SK-N-SH (cell line): Measurements from ENCODE around the gene TMEM259. TPM values are rescaled to one million over a fixed set of nuclear protein-coding genes. Genes with fewer than 3 reads are reported as not detected.

Experiments used
- CTCF ChIA-PET: fragments of 300-600, 350-600 bp; formaldehyde crosslinking; extraction: SDS; loops from one replicate; lab custom pipeline; 2021; lab: Yijun Ruan, JAX
- POLR2A ChIA-PET: fragments of 350-600 bp; sonication (Branson Sonifier 250); formaldehyde crosslinking; extraction: SDS; loops from one replicate; lab custom pipeline; 2020; ENCODE audit warnings: antibody characterized with exemption, inconsistent platforms; lab: Yijun Ruan, JAX
- DNase-seq: peaks from one replicate; pipeline ENCODE4 v3.0.0; 2012
- H2AFZ ChIP-seq: fragments of 200-600 bp; sonication (generic); 2 replicates; pipeline ENCODE4 v1.8.1; 2016; ENCODE audit warnings: antibody characterized with exemption, mild to moderate bottlenecking, low read depth
- H3F3A ChIP-seq: fragments of 200-600 bp; sonication (generic); replicated peaks from 2 replicates; pipeline ENCODE3; 2016; ENCODE audit warnings: antibody characterized with exemption, mild to moderate bottlenecking; ENCODE audit not compliant: insufficient read depth
- H3K27ac ChIP-seq, 2 experiments: fragments of 200-500 bp in 1 of 2; fragments of 200-600 bp in 1 of 2; sonication (Bioruptor generic) in 1 of 2; sonication (generic), shearing (Covaris generic) in 1 of 2; 2 replicates each; pipeline versions ENCODE4 v1.5.1 to v1.6.1; 2014 to 2016; ENCODE audit warnings: low read depth in 2 of 2, inconsistent platforms in 1 of 2, low read length in 1 of 2, mild to moderate bottlenecking in 1 of 2, mixed read lengths in 1 of 2
- H3K27me3 ChIP-seq: fragments of 200-600 bp; sonication (generic), shearing (Covaris generic); 2 replicates; pipeline ENCODE4 v1.6.1; 2016; ENCODE audit warnings: mixed run types; ENCODE audit not compliant: insufficient read depth
- H3K36me3 ChIP-seq, 2 experiments: fragments of 200-500 bp in 1 of 2; fragments of 200-600 bp in 1 of 2; sonication (Bioruptor generic) in 1 of 2; sonication (generic) in 1 of 2; replicated peaks in 1 of 2; 2 replicates each; pipeline versions ENCODE3 to v1.5.1; 2014 to 2016; ENCODE audit warnings: low read length in 1 of 2, mild to moderate bottlenecking in 1 of 2; ENCODE audit not compliant: insufficient read depth in 2 of 2, control insufficient read depth in 1 of 2
- H3K4me1 ChIP-seq, 2 experiments: fragments of 200-500 bp in 1 of 2; fragments of 200-600 bp in 1 of 2; sonication (Bioruptor generic) in 1 of 2; sonication (generic), shearing (Covaris generic) in 1 of 2; 2 replicates each; pipeline versions ENCODE4 v1.5.1 to v1.6.1; 2014 to 2016; ENCODE audit warnings: low read depth in 1 of 2, low read length in 1 of 2, mixed run types in 1 of 2; ENCODE audit not compliant: insufficient read depth in 2 of 2, control insufficient read depth in 1 of 2
- H3K4me2 ChIP-seq: fragments of 200-600 bp; sonication (generic), shearing (Covaris generic); 2 replicates; pipeline ENCODE4 v1.6.1; 2017; ENCODE audit warnings: mixed run types
- H3K4me3 ChIP-seq, 2 experiments: fragments of 200-500 bp in 1 of 2; fragments of 200-600 bp in 1 of 2; sonication (Bioruptor generic) in 1 of 2; sonication (generic), shearing (Covaris generic) in 1 of 2; 2 replicates each; pipeline versions ENCODE4 v1.5.1 to v1.8.1; 2014 to 2016; ENCODE audit warnings: low read depth in 2 of 2, inconsistent platforms in 1 of 2, low read length in 1 of 2, mild to moderate bottlenecking in 1 of 2, mixed read lengths in 1 of 2, moderate library complexity in 1 of 2
- H3K79me2 ChIP-seq: fragments of 200-600 bp; sonication (generic); 2 replicates; pipeline ENCODE4 v1.8.1; 2017; ENCODE audit warnings: mild to moderate bottlenecking; ENCODE audit not compliant: insufficient read depth
- H3K9ac ChIP-seq: fragments of 200-600 bp; sonication (generic); 2 replicates; pipeline ENCODE4 v1.6.1; 2017; ENCODE audit warnings: mixed run types
- H3K9me2 ChIP-seq: fragments of 200-600 bp; sonication (generic); 2 replicates; pipeline ENCODE4 v1.6.1; 2017; ENCODE audit warnings: mixed run types
- H3K9me3 ChIP-seq: fragments of 200-600 bp; sonication (generic); 2 replicates; pipeline ENCODE4 v1.6.1; 2017; ENCODE audit warnings: mixed run types, mild to moderate bottlenecking, moderate library complexity
- H4K20me1 ChIP-seq: fragments of 200-600 bp; sonication (generic); 2 replicates; pipeline ENCODE4 v1.6.1; 2017; ENCODE audit warnings: mild to moderate bottlenecking, mixed run types; ENCODE audit not compliant: insufficient read depth
- CHD2 ChIP-seq: fragments of 150-350 bp; IDR thresholded peaks from 2 replicates; pipeline ENCODE4 v1.6.1; 2018; ENCODE audit warnings: low read length; ENCODE audit not compliant: partially characterized antibody
- ELF1 ChIP-seq: IDR thresholded peaks from 2 replicates; pipeline ENCODE4 v1.4.0; 2012
- JUND ChIP-seq: IDR thresholded peaks from 2 replicates; pipeline ENCODE4 v1.4.0; 2012
- RAD21 ChIP-seq: IDR thresholded peaks from 2 replicates; pipeline ENCODE4 v1.6.1; 2012; ENCODE audit warnings: mild to moderate bottlenecking, low read length
- SIN3A ChIP-seq: IDR thresholded peaks from 2 replicates; pipeline ENCODE4 v1.6.1; 2012; ENCODE audit warnings: low read depth, mild to moderate bottlenecking, low read length, moderate library complexity, borderline replicate concordance
- WGBS: methylation state at CpG from one replicate; pipeline ENCODE4 v1.1.6; 2017; ENCODE audit warnings: low lambda C conversion rate; 5-methylcytosine and 5-hydroxymethylcytosine counted together
- polyA plus RNA-seq, 3 experiments: library from polyadenylated mRNA; depleted of rRNA; stranded (reverse); fragments of >200 nt; gene quantifications; 2 replicates each; pipeline ENCODE4 v1.2.3, GENCODE V29; 2012
- TF ChIP-seq, protein P1 (sequence below): fragments of 200-600 bp; sonication (generic); IDR thresholded peaks from 2 replicates; pipeline ENCODE4 v1.6.1; 2017; ENCODE audit warnings: antibody characterized with exemption, mild to moderate bottlenecking, moderate library complexity
- TF ChIP-seq, protein P2 (sequence below): IDR thresholded peaks from 2 replicates; pipeline ENCODE4 v1.4.0; 2012; ENCODE audit warnings: low read depth, borderline replicate concordance
- TF ChIP-seq, protein P3 (sequence below): IDR thresholded peaks from 2 replicates; pipeline ENCODE4 v1.6.1; 2012; ENCODE audit warnings: mild to moderate bottlenecking, low read depth, low read length, moderate library complexity

Gene TMEM259
- polyA plus RNA-seq, 1 of the 3 experiments (the other 2 are of a cell fraction) = 138 TPM

DNA sequence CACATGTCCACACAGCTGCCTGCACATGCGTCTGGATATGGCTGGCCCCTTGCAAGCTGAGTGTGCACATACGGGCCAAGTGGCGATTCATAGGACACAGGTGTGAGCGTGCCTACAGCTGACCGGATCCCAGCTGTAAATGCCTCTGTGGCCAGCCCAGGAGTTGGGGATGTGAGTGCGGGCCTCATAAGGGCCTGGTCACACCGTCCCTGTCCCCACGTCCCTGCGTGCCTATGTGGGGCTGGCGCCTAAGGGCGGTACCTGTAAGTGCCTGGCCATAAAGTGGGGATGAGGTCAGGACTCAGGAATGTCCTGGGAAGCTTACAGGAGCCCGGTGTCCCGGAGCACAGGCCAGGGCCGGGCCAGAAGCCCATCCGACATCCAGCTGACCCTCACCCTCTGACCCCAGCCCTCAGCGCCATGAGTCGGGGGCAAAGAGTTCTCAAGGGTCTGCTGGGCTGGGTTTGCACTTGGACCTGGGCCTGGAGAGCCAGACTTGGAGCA lies 44.7 kb upstream of the TMEM259 start:
- Histone ChIP-seq H4K20me1 (no peaks in the 10 kb centered on the region), H3F3A (peaks cover 8% of the 10 kb centered on the region), H3K36me3 (no peaks in the 10 kb centered on the region), H3K4me1 (peaks cover 0 to 20% of the 10 kb centered on the region in 2 experiments; a peak in 1 of 4 replicates), H3K4me2 (no peak overlapping the region), H3K9ac (no peak overlapping the region), H3K9me3 (no peaks in the 10 kb centered on the region), H3K9me2 (no peaks in the 10 kb centered on the region), H2AFZ (no peak overlapping the region), H3K27me3 (peaks cover 34% of the 10 kb centered on the region), H3K27ac (no peak overlapping the region), H3K79me2 (no peaks in the 10 kb centered on the region), H3K4me3 (no peak overlapping the region)
- DNase-seq = no peak
- no peak for TF ChIP-seq CHD2
- TF ChIP-seq, protein P1, sequence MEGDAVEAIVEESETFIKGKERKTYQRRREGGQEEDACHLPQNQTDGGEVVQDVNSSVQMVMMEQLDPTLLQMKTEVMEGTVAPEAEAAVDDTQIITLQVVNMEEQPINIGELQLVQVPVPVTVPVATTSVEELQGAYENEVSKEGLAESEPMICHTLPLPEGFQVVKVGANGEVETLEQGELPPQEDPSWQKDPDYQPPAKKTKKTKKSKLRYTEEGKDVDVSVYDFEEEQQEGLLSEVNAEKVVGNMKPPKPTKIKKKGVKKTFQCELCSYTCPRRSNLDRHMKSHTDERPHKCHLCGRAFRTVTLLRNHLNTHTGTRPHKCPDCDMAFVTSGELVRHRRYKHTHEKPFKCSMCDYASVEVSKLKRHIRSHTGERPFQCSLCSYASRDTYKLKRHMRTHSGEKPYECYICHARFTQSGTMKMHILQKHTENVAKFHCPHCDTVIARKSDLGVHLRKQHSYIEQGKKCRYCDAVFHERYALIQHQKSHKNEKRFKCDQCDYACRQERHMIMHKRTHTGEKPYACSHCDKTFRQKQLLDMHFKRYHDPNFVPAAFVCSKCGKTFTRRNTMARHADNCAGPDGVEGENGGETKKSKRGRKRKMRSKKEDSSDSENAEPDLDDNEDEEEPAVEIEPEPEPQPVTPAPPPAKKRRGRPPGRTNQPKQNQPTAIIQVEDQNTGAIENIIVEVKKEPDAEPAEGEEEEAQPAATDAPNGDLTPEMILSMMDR = no peak
- TF ChIP-seq ELF1 = no peak
- no peak for TF ChIP-seq SIN3A
- TF ChIP-seq, protein P2, sequence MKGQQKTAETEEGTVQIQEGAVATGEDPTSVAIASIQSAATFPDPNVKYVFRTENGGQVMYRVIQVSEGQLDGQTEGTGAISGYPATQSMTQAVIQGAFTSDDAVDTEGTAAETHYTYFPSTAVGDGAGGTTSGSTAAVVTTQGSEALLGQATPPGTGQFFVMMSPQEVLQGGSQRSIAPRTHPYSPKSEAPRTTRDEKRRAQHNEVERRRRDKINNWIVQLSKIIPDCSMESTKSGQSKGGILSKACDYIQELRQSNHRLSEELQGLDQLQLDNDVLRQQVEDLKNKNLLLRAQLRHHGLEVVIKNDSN = no peak
- no peak for TF ChIP-seq RAD21
- TF ChIP-seq JUND = no peak
- TF ChIP-seq, protein P3, sequence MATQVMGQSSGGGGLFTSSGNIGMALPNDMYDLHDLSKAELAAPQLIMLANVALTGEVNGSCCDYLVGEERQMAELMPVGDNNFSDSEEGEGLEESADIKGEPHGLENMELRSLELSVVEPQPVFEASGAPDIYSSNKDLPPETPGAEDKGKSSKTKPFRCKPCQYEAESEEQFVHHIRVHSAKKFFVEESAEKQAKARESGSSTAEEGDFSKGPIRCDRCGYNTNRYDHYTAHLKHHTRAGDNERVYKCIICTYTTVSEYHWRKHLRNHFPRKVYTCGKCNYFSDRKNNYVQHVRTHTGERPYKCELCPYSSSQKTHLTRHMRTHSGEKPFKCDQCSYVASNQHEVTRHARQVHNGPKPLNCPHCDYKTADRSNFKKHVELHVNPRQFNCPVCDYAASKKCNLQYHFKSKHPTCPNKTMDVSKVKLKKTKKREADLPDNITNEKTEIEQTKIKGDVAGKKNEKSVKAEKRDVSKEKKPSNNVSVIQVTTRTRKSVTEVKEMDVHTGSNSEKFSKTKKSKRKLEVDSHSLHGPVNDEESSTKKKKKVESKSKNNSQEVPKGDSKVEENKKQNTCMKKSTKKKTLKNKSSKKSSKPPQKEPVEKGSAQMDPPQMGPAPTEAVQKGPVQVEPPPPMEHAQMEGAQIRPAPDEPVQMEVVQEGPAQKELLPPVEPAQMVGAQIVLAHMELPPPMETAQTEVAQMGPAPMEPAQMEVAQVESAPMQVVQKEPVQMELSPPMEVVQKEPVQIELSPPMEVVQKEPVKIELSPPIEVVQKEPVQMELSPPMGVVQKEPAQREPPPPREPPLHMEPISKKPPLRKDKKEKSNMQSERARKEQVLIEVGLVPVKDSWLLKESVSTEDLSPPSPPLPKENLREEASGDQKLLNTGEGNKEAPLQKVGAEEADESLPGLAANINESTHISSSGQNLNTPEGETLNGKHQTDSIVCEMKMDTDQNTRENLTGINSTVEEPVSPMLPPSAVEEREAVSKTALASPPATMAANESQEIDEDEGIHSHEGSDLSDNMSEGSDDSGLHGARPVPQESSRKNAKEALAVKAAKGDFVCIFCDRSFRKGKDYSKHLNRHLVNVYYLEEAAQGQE = no peak
- 48% methylated on average over 9 of the region's 17 CpGs for WGBS
- ChIA-PET POLR2A (interaction anchor here (0.7 to 1.4 kb wide), 2 partner anchors 78 to 81 kb away, joined by 3 to 5 read pairs; partner anchors contain the start of gene WDR18), CTCF (interaction anchor here (1.3 to 3.5 kb wide), 6 partner anchors 8 to 48 kb away, joined by 5 to 24 read pairs (median 10); no protein-coding TSS in a partner anchor)
